ENCODE data around the gene DENND2D. TPM values are rescaled to one million over a fixed set of nuclear protein-coding genes. Genes with fewer than 3 reads are reported as not detected.

The DENND2D gene
- total and polyA plus RNA-seq, 2 experiments from 2014 or later: 2.5 to 3.0 TPM

- Mint-ChIP-seq H3K4me3 (no peak overlapping the region), H3K27me3 (ENCODE audit: insufficient read depth, low read depth, poor library complexity) (no peaks in the 10 kb centered on the region), H3K27ac (no peak overlapping the region), H3K36me3 (ENCODE audit: low read depth) (no peaks in the 10 kb centered on the region; the same call in 2 of the 3 replicates), H3K4me1 (no peaks in the 10 kb centered on the region), H3K9me3 (no peaks in the 10 kb centered on the region)
- Histone ChIP-seq H4K20me1 (replicated peaks; ENCODE audit: insufficient read depth) (no peaks in the 10 kb centered on the region), H3K79me2 (replicated peaks; ENCODE audit: insufficient read depth) (no peaks in the 10 kb centered on the region), H3F3A (replicated peaks; ENCODE audit: low read depth) (no peaks in the 10 kb centered on the region), H3K4me1 (ENCODE audit: insufficient read depth) (no peaks in the 10 kb centered on the region), H3K4me3 (no peak overlapping the region), H3K27ac (ENCODE audit: low read depth) (no peak overlapping the region), H3K4me2 (no peak overlapping the region), H3K9me2 (ENCODE audit: insufficient read depth) (no peaks in the 10 kb centered on the region), H2AFZ (no peak overlapping the region), H3K36me3 (ENCODE audit: insufficient read depth) (no peaks in the 10 kb centered on the region), H3K27me3 (ENCODE audit: insufficient read depth) (no peaks in the 10 kb centered on the region)
- TF ChIP-seq ETS1 (IDR thresholded peaks at IDR 0.05) (no peak), NANOG (IDR thresholded peaks at IDR 0.05; ENCODE audit: borderline replicate concordance) (no peak), REST (IDR thresholded peaks at IDR 0.05; ENCODE audit: unreplicated experiment) (no peak), STAT1 (IDR thresholded peaks at IDR 0.05; ENCODE audit: unreplicated experiment) (no peak), EZH2 (IDR thresholded peaks at IDR 0.05; ENCODE audit: low read depth, unreplicated experiment) (no peak), ZNF462 (CRISPR knock-in tag; IDR thresholded peaks at IDR 0.05) (no peak), CREB1 (CRISPR knock-in tag; IDR thresholded peaks at IDR 0.05; ENCODE audit: low read depth) (no peak), JUNB (IDR thresholded peaks at IDR 0.05; ENCODE audit: unreplicated experiment) (no peak), ZNF331 (CRISPR knock-in tag; IDR thresholded peaks at IDR 0.05; ENCODE audit: low read depth) (no peak), CTCF (conservative IDR thresholded peaks at IDR 0.05; ENCODE audit: low read depth in 2 of 2) (no peak)
- DNase-seq (ENCODE audit: low spot score) (no peak), ATAC-seq (no peak)
Observed at GRCh38 chr1:111176678-111177077, 23.8 kb downstream of the DENND2D start.
